T-cell (primary cell): ENCODE data around the gene MRPL28. TPM values are rescaled to one million over a fixed set of nuclear protein-coding genes. Genes with fewer than 3 reads are reported as not detected.
"Not testable (repeated sequence)": the region's sequence is repeated elsewhere in the genome, so short reads cannot be mapped to it uniquely, and the experiment has no call there.

Source experiments
- ATAC-seq, 4 experiments: fragments of 200-7000 bp in 3 of 4; fragments of 150-1000 bp in 1 of 4; cut with Tn5 transposase; replicated peaks in 1 of 4; 1 replicate in 3 of 4; 2 replicates in 1 of 4; pipeline ENCODE4 v1.10.0; 2021; ENCODE audit warnings: moderate library complexity in 3 of 4, mild to moderate bottlenecking in 2 of 4, moderate number of reproducible peaks in 1 of 4
- CTCF ChIA-PET, 2 donors: fragments of 300-600 bp; sonication (Branson Sonifier 250); formaldehyde crosslinking; loops; one replicate each; lab custom pipeline; 2022; ENCODE audit warnings: antibody characterized with exemption in 2 of 2; lab: Charles Lee
- POLR2A ChIA-PET, 2 donors: fragments of 300-600 bp; sonication (Branson Sonifier 250); formaldehyde crosslinking; loops; one replicate each; lab custom pipeline; 2022; ENCODE audit warnings: antibody characterized with exemption in 2 of 2; lab: Charles Lee
- DNase-seq, 35 experiments: peaks; one replicate each; pipeline versions ENCODE4 v3.0.0 to v3.0.0-alpha.2; 2013 to 2023
- H3K27ac ChIP-seq: one replicate; pipeline ENCODE4 v1.5.1; 2013; ENCODE audit warnings: low read length
- H3K27me3 ChIP-seq, 2 experiments: replicated peaks in 1 of 2; 1 replicate in 1 of 2; 2 replicates in 1 of 2; pipeline versions ENCODE4 v1.6.1 to v1.7.0; 2013; ENCODE audit warnings: low read length in 1 of 2, mixed read lengths in 1 of 2; ENCODE audit not compliant: control insufficient read depth in 2 of 2, insufficient read depth in 2 of 2; ENCODE audit errors: extremely low read depth in 1 of 2
- H3K36me3 ChIP-seq, 2 donors: 1 replicate in 1 of 2; 2 replicates in 1 of 2; pipeline versions ENCODE4 v1.6.1 to v1.7.0; 2013; ENCODE audit warnings: low read length in 1 of 2; ENCODE audit not compliant: control insufficient read depth in 2 of 2, insufficient read depth in 1 of 2; ENCODE audit errors: extremely low read depth in 1 of 2
- H3K4me1 ChIP-seq, 2 experiments: 1 replicate in 1 of 2; 2 replicates in 1 of 2; pipeline versions ENCODE4 v1.6.1 to v1.7.0; 2013; ENCODE audit warnings: low read length in 2 of 2, mixed read lengths in 1 of 2; ENCODE audit not compliant: insufficient read depth in 2 of 2, control insufficient read depth in 1 of 2; ENCODE audit errors: extremely low read depth in 1 of 2
- H3K4me3 ChIP-seq, 2 donors: 1 replicate in 1 of 2; 2 replicates in 1 of 2; pipeline versions ENCODE4 v1.5.1 to v1.7.0; 2013; ENCODE audit warnings: mild to moderate bottlenecking in 2 of 2, low read length in 1 of 2, moderate library complexity in 1 of 2; ENCODE audit not compliant: control insufficient read depth in 1 of 2; ENCODE audit errors: extremely low read depth in 1 of 2
- H3K9me3 ChIP-seq: 2 replicates; pipeline ENCODE4 v1.7.0; 2013
- H3K27ac Mint-ChIP-seq, 2 donors: one replicate each; pipeline ENCODE4 v1.8.0; 2020 to 2021; ENCODE audit warnings: mild to moderate bottlenecking in 2 of 2, mixed read lengths in 2 of 2
- H3K27me3 Mint-ChIP-seq, 2 donors: one replicate each; pipeline ENCODE4 v1.8.0; 2021 to 2022; ENCODE audit warnings: mixed read lengths in 2 of 2
- H3K36me3 Mint-ChIP-seq: one replicate; pipeline ENCODE4 v1.8.0; 2021; ENCODE audit warnings: mixed read lengths
- H3K4me1 Mint-ChIP-seq, 3 donors: one replicate each; pipeline ENCODE4 v1.8.0; 2020 to 2022; ENCODE audit warnings: mixed read lengths in 3 of 3, mild to moderate bottlenecking in 1 of 3
- H3K4me3 Mint-ChIP-seq, 3 donors: one replicate each; pipeline ENCODE4 v1.8.0; 2020 to 2022; ENCODE audit warnings: mild to moderate bottlenecking in 3 of 3, mixed read lengths in 3 of 3, moderate library complexity in 3 of 3
- H3K9me3 Mint-ChIP-seq, 3 donors: one replicate each; pipeline ENCODE4 v1.8.0; 2020 to 2022; ENCODE audit warnings: mixed read lengths in 3 of 3
- WGBS: methylation state at CpG from one replicate; pipeline ENCODE4 v1.1.5; 2013; ENCODE audit warnings: missing lambda C conversion rate; ENCODE audit not compliant: insufficient coverage; 5-methylcytosine and 5-hydroxymethylcytosine counted together
- total RNA-seq, 35 experiments: library from RNA in 6 of 35; stranded (reverse) in 6 of 35; fragments of 120-200 nt in 1 of 35; gene quantifications; one replicate each; pipeline versions ENCODE4 v1.2.1 to v1.2.4 and lab custom pipeline; 2013 to 2026

MRPL28 gene
- total RNA-seq, 5 donors from 2014 or later (not counting 1 experiment from before 2014, with no cell fraction given): 29.3 to 43.8 (median 34.5) TPM

DNA sequence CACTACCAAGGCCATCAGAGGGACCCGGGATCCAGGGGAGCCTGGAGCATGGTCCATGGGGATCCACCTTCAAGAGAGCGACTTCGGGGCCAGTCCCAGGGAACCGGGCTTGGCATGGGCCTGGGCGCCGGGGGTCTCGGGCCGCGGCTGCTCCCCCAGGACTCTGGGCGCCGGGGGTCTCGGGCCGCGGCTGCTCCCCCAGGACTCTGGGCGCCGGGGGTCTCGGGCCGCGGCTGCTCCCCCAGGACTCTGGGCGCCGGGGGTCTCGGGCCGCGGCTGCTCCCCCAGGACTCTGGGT lies 7.7 kb downstream of the MRPL28 start:
- peaks cover 0 to 19% of the 10 kb centered on the region in 2 experiments for H3K27me3 ChIP-seq
- peak in 1 of 4 experiments; percentile 7 for ATAC-seq

DNA sequence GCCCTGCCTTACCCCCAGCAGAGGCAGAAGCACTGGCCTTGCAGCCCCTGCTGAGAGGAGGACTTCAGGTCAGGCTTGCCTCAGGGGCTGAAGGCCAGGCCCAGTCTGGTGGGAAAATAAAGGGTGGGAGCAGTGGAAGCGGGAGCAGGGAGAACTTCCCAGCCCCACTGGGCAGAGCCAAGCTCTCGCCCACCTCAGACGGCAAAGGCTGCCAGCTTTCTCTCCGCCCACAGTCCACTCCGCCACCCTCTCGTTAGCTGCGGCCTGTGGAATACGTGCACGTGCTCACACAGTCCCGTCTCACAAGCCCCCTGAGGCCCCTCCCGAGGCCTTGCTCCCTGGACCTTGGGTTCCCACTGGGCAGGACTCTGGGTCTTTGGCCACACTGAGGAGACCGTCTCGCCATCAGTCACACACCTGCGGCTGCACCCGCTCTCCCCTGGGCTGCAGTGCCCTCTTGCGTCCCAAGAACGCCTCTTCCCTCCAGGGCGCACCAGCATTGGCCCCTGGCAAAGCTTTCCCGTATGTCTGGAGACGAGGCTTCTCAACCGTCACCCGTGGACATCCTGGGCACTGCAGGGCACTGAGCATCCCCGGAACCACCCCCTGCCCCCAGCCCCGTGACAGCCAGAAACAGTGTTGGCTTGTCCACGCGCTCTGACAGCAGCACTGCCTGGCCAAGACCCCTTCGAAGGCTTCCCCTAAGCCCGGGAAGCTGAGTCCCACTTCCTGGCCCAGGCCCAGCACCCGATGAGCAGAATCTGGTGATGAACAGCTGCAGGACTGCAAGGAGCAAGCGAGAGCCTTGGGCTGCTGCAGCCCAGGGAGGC lies 8.3 kb downstream of the MRPL28 start:
- no peak overlapping the region for H3K4me3 ChIP-seq
- Mint-ChIP-seq H3K36me3 (peaks cover 2% of the 10 kb centered on the region), H3K4me3 (peak overlapping the region; percentile 21 to 45 (median 28)), H3K9me3 (no peaks in the 10 kb centered on the region), H3K27me3 (peaks cover 0 to 4% of the 10 kb centered on the region in 2 donors), H3K27ac (no peak overlapping the region), H3K4me1 (peaks cover 5 to 7% (median 5%) of the 10 kb centered on the region in 3 donors)
- DNase-seq (peak; percentile 42 to 86 (median 66)), ATAC-seq (peak; percentile 89 to 94 (median 90))
- POLR2A ChIA-PET: no interaction called here
- H3K36me3 ChIP-seq: peaks cover 0 to 2% of the 10 kb centered on the region in 2 donors
- CTCF ChIA-PET: interaction anchor here (0.6 to 1.4 kb wide), 14 partner anchors 9 to 287 kb away, joined by 3 to 8 read pairs (median 3); partner anchors contain the start of genes AXIN1 (in 1 of the 2) and LUC7L (in 1 of the 2)
- peaks cover 0 to 19% of the 10 kb centered on the region in 2 experiments for H3K27me3 ChIP-seq
- H3K27ac ChIP-seq: no peak overlapping the region
- H3K4me1 ChIP-seq: peaks cover 0 to 12% of the 10 kb centered on the region in 2 experiments
- 29% methylated on average over 28 of the region's 30 CpGs for WGBS
- no peaks in the 10 kb centered on the region for H3K9me3 ChIP-seq

More for the DNA sequence above, 7.7 kb downstream of the MRPL28 start:
- H3K27ac ChIP-seq, H3K27ac Mint-ChIP-seq, H3K9me3 Mint-ChIP-seq, POLR2A ChIA-PET, H3K4me3 ChIP-seq, H3K36me3 ChIP-seq, H3K27me3 Mint-ChIP-seq, H3K9me3 ChIP-seq, H3K4me3 Mint-ChIP-seq, H3K36me3 Mint-ChIP-seq, DNase-seq, H3K4me1 Mint-ChIP-seq: not testable (repeated sequence)
- H3K4me1 ChIP-seq: peaks cover 0 to 12% of the 10 kb centered on the region in 2 experiments
- 90% methylated on average over 4 of the region's 24 CpGs for WGBS
- CTCF ChIA-PET: interaction anchor here (0.6 to 1.4 kb wide), 7 partner anchors 10 to 287 kb away, joined by 3 to 8 read pairs (median 4); partner anchors contain the start of genes AXIN1 (in 1 of the 2) and LUC7L (in 1 of the 2)

DNA sequence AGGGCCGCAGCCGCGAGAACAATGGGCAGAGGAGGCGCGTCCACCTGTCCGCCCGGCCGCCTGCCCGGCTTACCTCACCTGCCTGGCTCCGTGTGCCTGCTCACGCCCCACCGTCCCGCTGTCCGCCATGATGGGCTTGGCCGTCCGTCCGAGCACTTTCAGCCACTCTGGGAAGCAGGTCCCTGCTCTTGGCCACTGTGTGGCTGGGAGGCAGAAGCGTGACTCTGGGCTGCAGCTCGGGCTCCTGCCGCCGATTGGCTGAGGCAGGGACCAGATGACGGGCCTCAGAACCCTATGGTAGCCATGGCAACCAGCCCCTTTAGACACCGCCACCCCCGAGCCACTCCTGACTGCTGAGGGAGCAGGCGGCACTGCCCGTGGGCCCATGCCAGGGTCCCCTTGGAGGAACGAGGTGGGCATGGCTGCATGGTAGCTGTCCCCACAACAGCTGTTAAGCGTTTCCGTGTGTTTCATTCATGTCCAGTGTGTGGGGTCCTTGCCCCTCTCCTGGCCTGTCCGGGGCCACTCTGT lies 8.9 kb downstream of the MRPL28 start:
- Mint-ChIP-seq H3K9me3 (no peaks in the 10 kb centered on the region), H3K27ac (no peak overlapping the region)
- H3K27me3 ChIP-seq: peaks cover 0 to 19% of the 10 kb centered on the region in 2 experiments

DNA sequence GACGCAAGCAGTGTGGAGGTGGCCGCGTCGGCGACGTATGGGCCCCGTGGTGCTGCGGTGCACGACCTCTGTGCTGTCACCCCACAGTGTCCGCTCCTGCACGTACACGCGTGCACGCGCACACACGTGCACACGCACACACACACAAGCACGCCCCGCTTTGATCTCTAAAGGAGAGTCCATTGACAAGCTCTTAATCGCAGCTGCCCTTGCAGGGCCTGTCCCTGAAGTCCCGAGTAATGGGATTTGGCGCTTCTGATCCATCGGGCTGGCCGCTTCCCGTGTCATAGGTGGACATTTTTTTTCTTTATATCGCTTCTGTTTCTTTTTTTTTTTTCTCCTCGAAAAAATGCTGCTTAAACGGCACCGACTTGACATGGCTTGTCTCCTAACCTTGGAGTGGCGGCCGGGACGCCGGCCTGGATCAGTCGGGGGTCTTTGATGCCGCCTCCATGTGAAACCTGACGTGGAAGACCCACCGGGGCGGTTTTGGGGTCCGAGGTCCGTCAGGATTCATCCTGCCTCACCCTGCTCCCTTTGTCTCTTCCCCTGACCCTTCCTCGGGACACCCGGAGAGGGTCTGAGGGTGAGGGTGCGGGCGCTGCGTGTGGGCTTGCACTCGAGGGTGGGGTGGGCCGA lies 9.5 kb downstream of the MRPL28 start:
- no peaks in the 10 kb centered on the region for H3K9me3 ChIP-seq
- H3K4me1 ChIP-seq: peaks cover 3 to 25% of the 10 kb centered on the region in 2 experiments
- Mint-ChIP-seq H3K27me3 (peaks cover 0 to 4% of the 10 kb centered on the region in 2 donors), H3K4me1 (peaks cover 5 to 10% (median 7%) of the 10 kb centered on the region in 3 donors), H3K9me3 (no peaks in the 10 kb centered on the region), H3K36me3 (no peaks in the 10 kb centered on the region), H3K4me3 (no peak overlapping the region), H3K27ac (no peak overlapping the region)
- ATAC-seq (no peak), DNase-seq (no peak)
- WGBS: 95% methylated on average over 32 of the region's 47 CpGs
- no peak overlapping the region for H3K27ac ChIP-seq
- POLR2A ChIA-PET: no interaction called here
- peaks cover 0 to 19% of the 10 kb centered on the region in 2 experiments for H3K27me3 ChIP-seq
- H3K4me3 ChIP-seq: no peak overlapping the region
- H3K36me3 ChIP-seq: no peaks in the 10 kb centered on the region
- CTCF ChIA-PET: interaction anchor here in 1 of 2 donors (1.0 to 1.1 kb wide), 2 partner anchors 172 to 254 kb away, joined by 3 to 4 read pairs; no protein-coding TSS in a partner anchor

More for the DNA sequence above, 8.9 kb downstream of the MRPL28 start:
- H3K4me3 Mint-ChIP-seq: peak overlapping the region in 1 of 3 donors; percentile 28
- no peak for ATAC-seq
- 92% methylated on average over 30 of the region's 30 CpGs for WGBS
- DNase-seq: no peak
- Histone ChIP-seq H3K27ac (no peak overlapping the region), H3K4me3 (no peak overlapping the region), H3K9me3 (no peaks in the 10 kb centered on the region), H3K4me1 (peaks cover 0 to 19% of the 10 kb centered on the region in 2 experiments), H3K36me3 (peaks cover 0 to under 1% of the 10 kb centered on the region in 2 donors)
- H3K36me3 Mint-ChIP-seq: no peaks in the 10 kb centered on the region
- CTCF ChIA-PET: interaction anchor here (0.6 to 1.4 kb wide), 8 partner anchors 126 to 254 kb away, joined by 3 to 6 read pairs (median 3); no protein-coding TSS in a partner anchor
- H3K27me3 Mint-ChIP-seq: peaks cover 0 to 4% of the 10 kb centered on the region in 2 donors
- POLR2A ChIA-PET: no interaction called here
- H3K4me1 Mint-ChIP-seq: peaks cover 5 to 7% (median 7%) of the 10 kb centered on the region in 3 donors

DNA sequence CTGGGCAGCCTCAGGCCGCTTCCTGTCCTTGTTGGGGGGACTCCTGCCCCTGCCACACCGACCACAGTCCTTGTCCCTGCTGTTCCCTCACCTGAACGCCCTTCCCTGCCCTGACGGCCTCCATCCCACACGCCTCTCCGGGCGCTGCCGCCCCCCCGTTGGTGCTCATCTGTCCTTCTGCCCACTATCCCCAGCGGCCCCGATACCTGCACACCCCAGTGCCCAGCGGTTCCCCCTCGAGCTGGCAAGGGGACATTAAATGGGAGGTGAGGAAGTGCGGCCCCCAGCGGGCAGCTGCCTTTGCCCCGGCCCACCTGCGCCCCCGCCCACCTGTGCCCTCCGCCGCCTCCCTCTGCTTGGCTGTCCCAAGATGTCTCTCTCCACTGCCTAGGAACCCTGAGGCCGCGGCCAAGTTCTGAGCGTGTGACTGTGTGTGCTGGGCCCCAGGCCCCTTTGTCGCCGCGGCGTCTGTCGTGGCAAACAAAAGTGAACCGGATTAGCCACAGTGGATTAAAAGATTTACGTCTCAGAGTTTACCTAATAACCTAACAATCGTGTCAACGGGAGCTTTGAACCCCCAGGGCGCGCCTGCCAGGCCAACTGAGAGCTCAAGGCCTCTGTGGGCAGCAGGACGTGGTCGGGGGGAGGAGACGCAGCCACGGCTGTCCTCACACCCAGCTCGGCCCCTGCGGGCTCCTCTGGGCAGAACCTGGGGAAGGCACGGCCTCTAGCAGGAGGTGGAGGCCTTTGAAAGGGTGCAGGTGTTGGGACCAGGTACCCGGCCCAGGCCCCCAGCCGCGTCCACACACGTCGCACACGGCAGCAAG lies 10.3 kb downstream of the MRPL28 start:
- no peak overlapping the region for H3K27ac Mint-ChIP-seq
- POLR2A ChIA-PET: interaction anchor here in 1 of 2 donors (0.6 kb wide), 1 partner anchor 129 kb away, joined by 3 read pairs; no protein-coding TSS in a partner anchor

More for the DNA sequence above, 10.3 kb downstream of the MRPL28 start:
- Histone ChIP-seq H3K4me1 (peaks cover 8 to 32% of the 10 kb centered on the region in 2 experiments), H3K27ac (no peak overlapping the region), H3K9me3 (no peaks in the 10 kb centered on the region), H3K27me3 (peaks cover 0 to 19% of the 10 kb centered on the region in 2 experiments), H3K36me3 (no peaks in the 10 kb centered on the region), H3K4me3 (no peak overlapping the region)
- Mint-ChIP-seq H3K27me3 (peaks cover 0 to 4% of the 10 kb centered on the region in 2 donors), H3K4me1 (peaks cover 10 to 16% (median 13%) of the 10 kb centered on the region in 3 donors), H3K9me3 (no peaks in the 10 kb centered on the region), H3K36me3 (no peaks in the 10 kb centered on the region), H3K4me3 (no peak overlapping the region)
- WGBS: 92% methylated on average over 36 of the region's 47 CpGs
- no peak for ATAC-seq
- no peak for DNase-seq
- CTCF ChIA-PET: no interaction called here
